Neural progenitor cell (in vitro differentiated cells): ENCODE results near the gene SPINT1. TPM values are rescaled to one million over a fixed set of nuclear protein-coding genes. Genes with fewer than 3 reads are reported as not detected.

Experiments
- DNase-seq: peaks from one replicate; pipeline ENCODE4 v3.0.0-alpha.2; 2016; ENCODE audit warnings: low spot score
- H2AFZ ChIP-seq: fragments of 200-600 bp; sonication (generic); replicated peaks from 2 replicates; pipeline ENCODE4 v1.6.1; 2016; ENCODE audit warnings: antibody characterized with exemption
- H3F3A ChIP-seq: fragments of 200-600 bp; sonication (generic); 2 replicates; pipeline ENCODE4 v1.6.1; 2016; ENCODE audit warnings: antibody characterized with exemption, low read depth
- H3K27ac ChIP-seq: fragments of 200-600 bp; sonication (generic); 2 replicates; pipeline ENCODE4 v1.5.1; 2016; ENCODE audit warnings: mild to moderate bottlenecking
- H3K27me3 ChIP-seq: fragments of 200-600 bp; sonication (generic); 2 replicates; pipeline ENCODE4 v1.6.1; 2016; ENCODE audit warnings: mild to moderate bottlenecking, moderate library complexity
- H3K36me3 ChIP-seq: fragments of 200-600 bp; sonication (generic); 2 replicates; pipeline ENCODE4 v1.5.1; 2016
- H3K4me1 ChIP-seq: fragments of 200-600 bp; sonication (generic); 2 replicates; pipeline ENCODE4 v1.6.1; 2016; ENCODE audit warnings: mixed run types
- H3K4me2 ChIP-seq: fragments of 200-600 bp; sonication (generic); 2 replicates; pipeline ENCODE4 v1.6.1; 2016
- H3K4me3 ChIP-seq: fragments of 200-600 bp; sonication (generic); 2 replicates; pipeline ENCODE4 v1.5.1; 2016
- H3K79me2 ChIP-seq: fragments of 200-600 bp; sonication (generic); 2 replicates; pipeline ENCODE4 v1.6.1; 2016; ENCODE audit warnings: low read depth
- H3K9ac ChIP-seq: fragments of 200-600 bp; sonication (generic); 2 replicates; pipeline ENCODE4 v1.6.1; 2016
- H3K9me3 ChIP-seq: fragments of 200-600 bp; sonication (generic); 2 replicates; pipeline ENCODE4 v1.5.1; 2016; ENCODE audit warnings: low read depth
- H4K20me1 ChIP-seq: fragments of 200-600 bp; sonication (generic); 2 replicates; pipeline ENCODE4 v1.6.1; 2016; ENCODE audit warnings: low read depth
- H3K27ac Mint-ChIP-seq: 3 replicates; pipeline ENCODE4 v1.8.0; 2021; ENCODE audit warnings: mixed read lengths
- H3K27me3 Mint-ChIP-seq: 2 replicates; pipeline ENCODE4 v1.8.0; 2022; ENCODE audit warnings: low read depth, mild to moderate bottlenecking, inconsistent platforms, moderate library complexity, mixed read lengths; ENCODE audit not compliant: insufficient read depth
- H3K36me3 Mint-ChIP-seq: 3 replicates; pipeline ENCODE4 v1.8.0; 2021; ENCODE audit warnings: mixed read lengths
- H3K4me1 Mint-ChIP-seq: 3 replicates; pipeline ENCODE4 v1.8.0; 2021; ENCODE audit warnings: mixed read lengths
- H3K4me3 Mint-ChIP-seq: 3 replicates; pipeline ENCODE4 v1.8.0; 2021; ENCODE audit warnings: mild to moderate bottlenecking, moderate library complexity, mixed read lengths
- H3K9me3 Mint-ChIP-seq: 3 replicates; pipeline ENCODE4 v1.8.0; 2020; ENCODE audit warnings: mixed read lengths
- EZH2 ChIP-seq: fragments of 200-600 bp; sonication (generic); IDR thresholded peaks from 2 replicates; pipeline ENCODE4 v1.6.1; 2017; ENCODE audit warnings: antibody characterized with exemption, mild to moderate bottlenecking, moderate library complexity
- EZH2phosphoT487 ChIP-seq: fragments of 200-600 bp; sonication (generic); IDR thresholded peaks from 2 replicates; pipeline ENCODE4 v1.6.1; 2017; ENCODE audit warnings: antibody characterized with exemption
- total RNA-seq: library from RNA; depleted of rRNA; stranded (reverse); fragments of >200 nt; gene quantifications from 2 replicates; pipeline ENCODE4 v1.2.3, GENCODE V29; 2015; ENCODE audit warnings: low replicate concordance
- TF ChIP-seq, protein P1 (sequence below): fragments of 200-600 bp; sonication (generic); IDR thresholded peaks from 2 replicates; pipeline ENCODE4 v1.5.1; 2017; ENCODE audit warnings: antibody characterized with exemption, mild to moderate bottlenecking

The SPINT1 gene
- total RNA-seq, 1 donor from 2014 or later: 12.0 TPM

DNA sequence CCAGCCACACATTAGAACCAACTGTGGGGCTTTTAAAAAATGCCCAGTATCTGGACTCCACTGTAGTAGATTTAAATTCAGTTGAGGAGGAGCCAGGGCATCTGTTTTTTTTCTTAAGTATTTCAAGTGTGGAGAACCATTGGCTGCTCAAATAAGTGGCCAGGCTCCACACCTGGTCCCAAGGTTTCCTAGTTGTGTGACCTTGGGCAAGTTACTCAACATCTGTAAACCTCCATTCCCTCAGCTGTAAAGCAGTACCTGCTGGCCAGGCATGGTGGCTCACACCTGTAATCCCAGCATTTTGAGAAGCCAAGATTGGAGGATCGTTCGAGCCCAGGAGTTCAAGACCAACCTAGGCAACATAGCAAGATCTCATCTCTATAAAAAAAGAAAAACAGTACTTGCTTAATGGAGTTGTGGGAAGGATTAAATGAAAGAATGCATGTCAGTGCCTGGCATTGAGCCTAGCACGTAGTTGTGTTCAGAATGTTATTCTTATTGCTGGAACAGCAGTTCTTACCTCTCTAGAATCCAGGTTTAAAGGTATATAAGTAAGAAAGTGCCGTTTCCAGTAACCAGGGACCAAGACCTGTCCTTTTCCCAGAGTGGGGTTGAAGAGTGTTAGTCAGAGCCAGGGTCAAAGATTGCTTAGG lies 17.3 kb upstream of the SPINT1 start:
- Histone ChIP-seq H3F3A (no peaks in the 10 kb centered on the region), H3K27me3 (no peaks in the 10 kb centered on the region), H2AFZ (no peak overlapping the region), H4K20me1 (no peaks in the 10 kb centered on the region), H3K4me3 (no peak overlapping the region), H3K4me1 (no peaks in the 10 kb centered on the region), H3K9ac (no peak overlapping the region), H3K9me3 (no peaks in the 10 kb centered on the region), H3K79me2 (no peaks in the 10 kb centered on the region), H3K4me2 (no peak overlapping the region), H3K27ac (no peak overlapping the region), H3K36me3 (no peaks in the 10 kb centered on the region)
- no peaks in the 10 kb centered on the region for H3K9me3 Mint-ChIP-seq
- no peaks in the 10 kb centered on the region for H3K36me3 Mint-ChIP-seq
- no peak overlapping the region for H3K4me3 Mint-ChIP-seq
- no peak for TF ChIP-seq EZH2
- no peaks in the 10 kb centered on the region for H3K27me3 Mint-ChIP-seq
- H3K4me1 Mint-ChIP-seq: peaks cover 2% of the 10 kb centered on the region
- H3K27ac Mint-ChIP-seq: no peak overlapping the region
- DNase-seq: no peak

DNA sequence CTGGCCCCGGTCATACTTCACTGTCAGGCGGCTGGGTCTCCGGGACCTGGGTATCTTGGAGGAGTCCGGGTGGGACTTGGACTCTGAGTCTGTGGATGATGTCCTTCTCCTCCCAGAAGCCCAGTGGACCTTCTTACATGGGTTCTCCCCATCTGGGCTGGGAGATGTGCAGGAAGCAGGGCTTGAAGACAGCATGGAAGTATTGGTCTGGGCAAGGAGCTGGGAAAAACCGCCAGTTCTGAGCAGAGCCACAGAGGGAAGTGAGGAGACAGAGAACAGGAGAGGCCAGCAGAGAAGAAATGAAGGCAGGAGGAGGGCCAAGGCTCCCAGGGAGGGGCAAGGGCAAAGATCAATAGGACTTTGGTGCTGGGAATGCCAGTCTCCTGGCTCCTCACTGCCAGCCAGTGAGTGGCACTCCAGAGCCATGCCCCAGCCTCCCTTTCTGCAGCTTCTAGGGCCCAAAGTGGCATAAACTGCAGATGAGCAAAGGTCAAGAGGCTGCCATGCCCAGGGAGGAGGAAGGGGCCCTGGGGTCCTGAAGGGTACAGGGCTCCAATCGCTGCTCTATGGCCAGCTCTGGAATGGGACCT lies 15.3 kb upstream of the SPINT1 start, which contains the start of gene PPP1R14D:
PPP1R14D (minus strand) TSS at position 262 of the 590 bp plus-strand sequence; CDS start at position 195, 67 bp downstream.
- Histone ChIP-seq H4K20me1 (no peaks in the 10 kb centered on the region), H3K4me1 (no peaks in the 10 kb centered on the region), H3K27me3 (no peaks in the 10 kb centered on the region), H3K27ac (no peak within 1 kb of the TSS), H3K4me2 (no peak within 1 kb of the TSS), H3K9me3 (no peaks in the 10 kb centered on the region), H2AFZ (no peak within 1 kb of the TSS), H3K79me2 (no peaks in the 10 kb centered on the region), H3K36me3 (no peaks in the 10 kb centered on the region), H3K9ac (no peak within 1 kb of the TSS), H3K4me3 (no peak within 1 kb of the TSS), H3F3A (no peaks in the 10 kb centered on the region)
- Mint-ChIP-seq H3K27me3 (no peaks in the 10 kb centered on the region), H3K9me3 (no peaks in the 10 kb centered on the region), H3K36me3 (no peaks in the 10 kb centered on the region), H3K4me1 (peaks cover 2% of the 10 kb centered on the region), H3K27ac (no peak within 1 kb of the TSS), H3K4me3 (no peak within 1 kb of the TSS)
- DNase-seq: no peak
- TF ChIP-seq, protein P1, sequence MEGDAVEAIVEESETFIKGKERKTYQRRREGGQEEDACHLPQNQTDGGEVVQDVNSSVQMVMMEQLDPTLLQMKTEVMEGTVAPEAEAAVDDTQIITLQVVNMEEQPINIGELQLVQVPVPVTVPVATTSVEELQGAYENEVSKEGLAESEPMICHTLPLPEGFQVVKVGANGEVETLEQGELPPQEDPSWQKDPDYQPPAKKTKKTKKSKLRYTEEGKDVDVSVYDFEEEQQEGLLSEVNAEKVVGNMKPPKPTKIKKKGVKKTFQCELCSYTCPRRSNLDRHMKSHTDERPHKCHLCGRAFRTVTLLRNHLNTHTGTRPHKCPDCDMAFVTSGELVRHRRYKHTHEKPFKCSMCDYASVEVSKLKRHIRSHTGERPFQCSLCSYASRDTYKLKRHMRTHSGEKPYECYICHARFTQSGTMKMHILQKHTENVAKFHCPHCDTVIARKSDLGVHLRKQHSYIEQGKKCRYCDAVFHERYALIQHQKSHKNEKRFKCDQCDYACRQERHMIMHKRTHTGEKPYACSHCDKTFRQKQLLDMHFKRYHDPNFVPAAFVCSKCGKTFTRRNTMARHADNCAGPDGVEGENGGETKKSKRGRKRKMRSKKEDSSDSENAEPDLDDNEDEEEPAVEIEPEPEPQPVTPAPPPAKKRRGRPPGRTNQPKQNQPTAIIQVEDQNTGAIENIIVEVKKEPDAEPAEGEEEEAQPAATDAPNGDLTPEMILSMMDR: no peak
- TF ChIP-seq EZH2 (no peak), EZH2phosphoT487 (no peak)

- H3K9me3 ChIP-seq: no peaks in the 10 kb centered on the region
- H3K4me2 ChIP-seq: no peak overlapping the region
- no peaks in the 10 kb centered on the region for H4K20me1 ChIP-seq
- DNase-seq: no peak
- H3K9ac ChIP-seq: no peak overlapping the region
- no peaks in the 10 kb centered on the region for H3K27me3 ChIP-seq
- H3K36me3 Mint-ChIP-seq: no peaks in the 10 kb centered on the region
- no peak overlapping the region for H3K4me3 ChIP-seq
- no peaks in the 10 kb centered on the region for H3F3A ChIP-seq
- TF ChIP-seq EZH2phosphoT487 (no peak), EZH2 (no peak)
- TF ChIP-seq, protein P1: no peak
- no peaks in the 10 kb centered on the region for H3K79me2 ChIP-seq
- H3K27ac Mint-ChIP-seq: no peak overlapping the region
- no peaks in the 10 kb centered on the region for H3K27me3 Mint-ChIP-seq
- H3K27ac ChIP-seq: no peak overlapping the region
- H2AFZ ChIP-seq: no peak overlapping the region
- H3K4me3 Mint-ChIP-seq: no peak overlapping the region
- H3K4me1 ChIP-seq: no peaks in the 10 kb centered on the region
- peaks cover 2% of the 10 kb centered on the region for H3K4me1 Mint-ChIP-seq
- no peaks in the 10 kb centered on the region for H3K36me3 ChIP-seq
- no peaks in the 10 kb centered on the region for H3K9me3 Mint-ChIP-seq
These were observed 14.7 kb upstream of the SPINT1 start for GRCh38 chr15:40829115-40829514.

DNA sequence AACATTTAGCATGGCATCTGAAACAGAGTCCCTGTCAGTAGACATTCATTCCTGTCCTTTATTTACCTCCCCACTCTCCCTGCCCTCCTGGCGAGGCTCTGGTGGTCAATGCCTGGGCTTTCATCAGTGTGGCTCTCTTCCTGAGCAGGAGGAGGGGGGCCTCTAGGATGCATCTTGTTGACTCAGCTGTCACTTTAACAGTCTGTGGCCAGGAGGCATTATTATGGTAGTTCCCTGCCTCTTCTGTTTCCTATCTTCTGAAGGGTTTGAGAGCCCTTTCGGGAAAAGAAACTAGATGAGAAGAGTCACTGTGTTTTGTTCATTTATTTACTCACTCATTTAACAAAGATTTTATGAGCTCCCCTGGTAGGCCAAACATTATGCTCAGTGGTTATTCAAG lies 13.0 kb upstream of the SPINT1 start:
- H3K79me2 ChIP-seq: no peaks in the 10 kb centered on the region
- H2AFZ ChIP-seq: no peak overlapping the region
- H3K9me3 Mint-ChIP-seq: no peaks in the 10 kb centered on the region
- no peaks in the 10 kb centered on the region for H3K27me3 ChIP-seq
- H3K27ac ChIP-seq: no peak overlapping the region
- H3K27me3 Mint-ChIP-seq: peaks cover 2% of the 10 kb centered on the region
- H3K27ac Mint-ChIP-seq: no peak overlapping the region
- no peaks in the 10 kb centered on the region for H3K9me3 ChIP-seq
- H3K4me2 ChIP-seq: no peak overlapping the region
- TF ChIP-seq, protein P1: no peak
- no peak for TF ChIP-seq EZH2
- TF ChIP-seq EZH2phosphoT487: no peak
- no peaks in the 10 kb centered on the region for H3K36me3 Mint-ChIP-seq
- no peaks in the 10 kb centered on the region for H4K20me1 ChIP-seq
- no peaks in the 10 kb centered on the region for H3K4me1 Mint-ChIP-seq
- no peak overlapping the region for H3K4me3 Mint-ChIP-seq
- H3F3A ChIP-seq: no peaks in the 10 kb centered on the region
- no peaks in the 10 kb centered on the region for H3K4me1 ChIP-seq
- no peak for DNase-seq
- no peak overlapping the region for H3K4me3 ChIP-seq
- no peaks in the 10 kb centered on the region for H3K36me3 ChIP-seq
- no peak overlapping the region for H3K9ac ChIP-seq
